AG09309 (cell line): ENCODE measurements around the gene NHSL1.

Experiments used
- DNase-seq: peaks from one replicate; pipeline ENCODE4 v3.0.0-alpha.2; 2010; ENCODE audit warnings: low read depth
- H3K4me3 ChIP-seq: 2 replicates; pipeline ENCODE4 v1.5.1; 2011; ENCODE audit warnings: mild to moderate bottlenecking, low read depth, low read length, moderate library complexity; ENCODE audit not compliant: control insufficient read depth
- TF ChIP-seq, protein P1 (sequence below): IDR thresholded peaks from 2 replicates; pipeline ENCODE4 v1.5.1; 2011; ENCODE audit warnings: mild to moderate bottlenecking, low read depth, low read length, inconsistent platforms; ENCODE audit not compliant: insufficient read depth, control insufficient read depth; ENCODE audit errors: missing control alignments

Gene NHSL1

GRCh38 chr6:138540468-138540867, 41.2 kb upstream of the NHSL1 start:
- no peak overlapping the region for H3K4me3 ChIP-seq
- TF ChIP-seq, protein P1, sequence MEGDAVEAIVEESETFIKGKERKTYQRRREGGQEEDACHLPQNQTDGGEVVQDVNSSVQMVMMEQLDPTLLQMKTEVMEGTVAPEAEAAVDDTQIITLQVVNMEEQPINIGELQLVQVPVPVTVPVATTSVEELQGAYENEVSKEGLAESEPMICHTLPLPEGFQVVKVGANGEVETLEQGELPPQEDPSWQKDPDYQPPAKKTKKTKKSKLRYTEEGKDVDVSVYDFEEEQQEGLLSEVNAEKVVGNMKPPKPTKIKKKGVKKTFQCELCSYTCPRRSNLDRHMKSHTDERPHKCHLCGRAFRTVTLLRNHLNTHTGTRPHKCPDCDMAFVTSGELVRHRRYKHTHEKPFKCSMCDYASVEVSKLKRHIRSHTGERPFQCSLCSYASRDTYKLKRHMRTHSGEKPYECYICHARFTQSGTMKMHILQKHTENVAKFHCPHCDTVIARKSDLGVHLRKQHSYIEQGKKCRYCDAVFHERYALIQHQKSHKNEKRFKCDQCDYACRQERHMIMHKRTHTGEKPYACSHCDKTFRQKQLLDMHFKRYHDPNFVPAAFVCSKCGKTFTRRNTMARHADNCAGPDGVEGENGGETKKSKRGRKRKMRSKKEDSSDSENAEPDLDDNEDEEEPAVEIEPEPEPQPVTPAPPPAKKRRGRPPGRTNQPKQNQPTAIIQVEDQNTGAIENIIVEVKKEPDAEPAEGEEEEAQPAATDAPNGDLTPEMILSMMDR: no peak
- DNase-seq: peak; percentile 82

DNA sequence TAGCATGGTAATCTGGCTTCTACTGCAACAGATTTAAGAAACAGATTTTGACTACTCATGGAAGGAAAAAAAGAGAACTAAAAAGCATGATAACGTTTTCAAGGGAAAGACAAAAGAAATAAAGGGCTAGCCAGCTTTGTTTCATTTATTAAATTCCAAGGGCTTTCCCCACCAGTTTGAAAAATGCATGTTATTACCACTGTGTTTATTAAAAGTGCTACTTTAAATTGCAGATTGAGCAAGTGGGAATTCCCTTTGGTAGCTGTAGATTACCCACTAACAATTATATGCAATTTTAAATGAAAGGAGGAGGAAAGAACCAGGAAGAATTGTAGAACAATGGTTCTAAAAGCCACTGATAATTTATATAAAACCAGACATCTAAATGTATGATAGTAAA, 40.6 kb upstream of the NHSL1 start:
- TF ChIP-seq, protein P1: no peak
- H3K4me3 ChIP-seq: no peak overlapping the region
- DNase-seq: no peak

GRCh38 chr6:138538390-138539031, 39.2 kb upstream of the NHSL1 start:
- H3K4me3 ChIP-seq: no peak overlapping the region
- no peak for DNase-seq
- TF ChIP-seq, protein P1: no peak

DNA sequence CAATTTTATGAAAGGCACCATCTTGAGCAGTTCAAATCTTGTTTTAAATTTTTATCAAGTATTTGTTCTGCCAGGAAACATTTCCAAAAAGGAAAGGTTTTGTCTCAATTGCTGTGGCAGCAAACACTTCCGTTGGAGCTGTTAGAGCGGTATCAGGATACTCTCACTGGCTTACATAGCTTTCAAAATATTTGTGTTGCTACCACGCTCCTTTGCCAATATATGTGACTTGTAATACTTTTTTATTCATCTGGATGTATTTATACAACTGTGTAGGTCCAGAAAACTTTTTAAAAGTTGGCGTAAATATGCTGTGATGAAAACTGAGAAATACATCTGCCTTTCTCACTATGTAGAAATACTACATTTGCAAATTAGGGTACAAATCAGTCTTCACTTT, 37.8 kb upstream of the NHSL1 start:
- no peak overlapping the region for H3K4me3 ChIP-seq
- TF ChIP-seq, protein P1: no peak
- DNase-seq: no peak

- H3K4me3 ChIP-seq: no peak overlapping the region
- TF ChIP-seq, protein P1: no peak
- no peak for DNase-seq
These were observed 36.6 kb upstream of the NHSL1 start for GRCh38 chr6:138535728-138536455.

- no peak overlapping the region for H3K4me3 ChIP-seq
- no peak for DNase-seq
- TF ChIP-seq, protein P1: no peak
These were observed 34.4 kb upstream of the NHSL1 start for GRCh38 chr6:138533667-138534066.
